Kidney (tissue), 14 donors: Measurements from ENCODE around the gene SLC15A1. TPM values are rescaled to one million over a fixed set of nuclear protein-coding genes. Genes with fewer than 3 reads are reported as not detected.

Experiments used
- DNase-seq, 5 donors: peaks; one replicate each; pipeline ENCODE4 v3.0.0-alpha.2; 2013 to 2020
- FAIRE-seq: peaks from 2 replicates; lab custom pipeline; 2012; peaks lifted over from hg19 to GRCh38; lab: Jason Lieb, UNC
- H3K27ac ChIP-seq, 2 donors: one replicate each; pipeline ENCODE4 v1.7.0; 2013; ENCODE audit warnings: low read depth in 2 of 2, low read length in 2 of 2, inconsistent platforms in 1 of 2
- H3K27me3 ChIP-seq: one replicate; pipeline ENCODE4 v1.7.1; 2013; ENCODE audit warnings: low read length, inconsistent platforms; ENCODE audit not compliant: control insufficient read depth, insufficient read depth
- H3K36me3 ChIP-seq, 3 donors: one replicate each; pipeline versions ENCODE4 v1.7.0 to v1.7.1; 2013; ENCODE audit warnings: low read length in 3 of 3, control low read depth in 1 of 3, inconsistent platforms in 1 of 3; ENCODE audit not compliant: insufficient read depth in 3 of 3, control insufficient read depth in 2 of 3
- H3K4me1 ChIP-seq, 3 donors: one replicate each; pipeline versions ENCODE4 v1.7.0 to v1.7.1; 2013; ENCODE audit warnings: low read length in 3 of 3, inconsistent platforms in 1 of 3, low read depth in 1 of 3; ENCODE audit not compliant: control insufficient read depth in 2 of 3, insufficient read depth in 2 of 3
- H3K4me3 ChIP-seq, 3 donors: one replicate each; pipeline versions ENCODE4 v1.7.0 to v1.8.1; 2013; ENCODE audit warnings: low read length in 3 of 3, control low read depth in 1 of 3, inconsistent platforms in 1 of 3
- H3K9ac ChIP-seq, 3 donors: one replicate each; pipeline versions ENCODE4 v1.7.0 to v1.7.1; 2013; ENCODE audit warnings: low read length in 3 of 3, control low read depth in 1 of 3, inconsistent platforms in 1 of 3
- H3K9me3 ChIP-seq, 3 donors: one replicate each; pipeline versions ENCODE4 v1.7.0 to v1.7.1; 2013; ENCODE audit warnings: low read length in 3 of 3, control low read depth in 1 of 3, inconsistent platforms in 1 of 3; ENCODE audit not compliant: control insufficient read depth in 2 of 3, insufficient read depth in 1 of 3
- intact Hi-C: fragments of 100-400 bp; cut with DNase I; formaldehyde crosslinking; loops from one replicate; pipeline ENCODE4 v1.11.1; 2022
- polyA plus RNA-seq: library from polyadenylated mRNA; stranded (reverse); fragments of 350-450 nt; fragmentation: Illumina TruSeq; extraction: RNeasy Lipid Tissue Mini Kit (QIAGEN cat#74804); gene quantifications from one replicate; pipeline ENCODE4 v1.2.3, GENCODE V29; 2014; ENCODE audit warnings: low read depth, low replicate concordance; ENCODE audit not compliant: insufficient read depth
- total RNA-seq: library from RNA; stranded (reverse); fragmentation: NEBNext Ultra II Directional; extraction: Animal tissue kit (Norgen Biotek cat#: 25700); gene quantifications from one replicate; pipeline ENCODE4 v1.2.1, GENCODE V29; 2021
- TF ChIP-seq, protein P1 (sequence below): IDR thresholded peaks from 3 replicates; pipeline ENCODE4 v1.5.1; 2012; ENCODE audit warnings: mild to moderate bottlenecking, moderate library complexity, borderline replicate concordance; ENCODE audit not compliant: insufficient read depth; ENCODE audit errors: extremely low read depth
- donor health status: control.
- donor health status: control.
- donor health status: control.
- donor health status: control.
- donor health status: control.
- donor health status: DM: yes; HTN: yes; CAD: no.
- donor health status: Normal renal cell carcinoma (clear cell type).

SLC15A1 gene
- total and polyA plus RNA-seq, 2 donors from 2014 or later: 5.6 to 10.2 TPM

DNA sequence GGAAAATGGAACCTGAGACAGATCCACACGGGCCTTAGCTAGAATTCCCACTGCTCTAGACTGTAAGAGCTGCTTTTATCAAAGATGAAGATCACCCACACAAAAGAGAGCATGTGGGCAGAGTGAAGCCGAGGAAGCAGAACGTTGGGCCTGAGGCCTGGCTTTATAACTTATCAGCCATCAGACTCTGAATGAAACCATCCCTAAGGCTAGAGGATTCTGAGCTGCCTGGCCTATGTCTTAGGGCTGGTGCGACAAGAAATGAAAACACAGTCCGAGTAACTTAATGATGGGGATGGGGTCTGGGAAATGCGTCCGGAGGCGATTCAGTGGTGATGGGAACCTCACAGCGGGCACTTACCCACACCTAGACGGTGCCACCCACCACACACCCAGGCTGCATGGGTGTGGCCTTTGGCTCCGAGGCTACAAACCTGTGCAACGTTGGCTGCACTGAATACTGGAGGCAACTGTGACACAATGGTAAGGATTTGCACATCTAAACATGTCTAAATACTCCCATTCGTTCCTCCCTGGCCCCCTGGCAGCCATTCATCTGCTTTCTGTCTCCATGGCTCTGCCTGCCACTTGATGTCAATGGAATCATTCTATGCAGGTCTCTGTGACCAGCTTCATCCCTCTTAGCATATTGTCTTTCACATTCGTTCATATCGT, 62.0 kb downstream of the SLC15A1 start:
- Histone ChIP-seq H3K9me3 (no peaks in the 10 kb centered on the region), H3K4me1 (no peaks in the 10 kb centered on the region), H3K36me3 (no peaks in the 10 kb centered on the region), H3K4me3 (no peak overlapping the region), H3K27ac (no peak overlapping the region), H3K27me3 (no peaks in the 10 kb centered on the region), H3K9ac (no peak overlapping the region)
- FAIRE-seq (no peak), DNase-seq (no peak)
- TF ChIP-seq, protein P1, sequence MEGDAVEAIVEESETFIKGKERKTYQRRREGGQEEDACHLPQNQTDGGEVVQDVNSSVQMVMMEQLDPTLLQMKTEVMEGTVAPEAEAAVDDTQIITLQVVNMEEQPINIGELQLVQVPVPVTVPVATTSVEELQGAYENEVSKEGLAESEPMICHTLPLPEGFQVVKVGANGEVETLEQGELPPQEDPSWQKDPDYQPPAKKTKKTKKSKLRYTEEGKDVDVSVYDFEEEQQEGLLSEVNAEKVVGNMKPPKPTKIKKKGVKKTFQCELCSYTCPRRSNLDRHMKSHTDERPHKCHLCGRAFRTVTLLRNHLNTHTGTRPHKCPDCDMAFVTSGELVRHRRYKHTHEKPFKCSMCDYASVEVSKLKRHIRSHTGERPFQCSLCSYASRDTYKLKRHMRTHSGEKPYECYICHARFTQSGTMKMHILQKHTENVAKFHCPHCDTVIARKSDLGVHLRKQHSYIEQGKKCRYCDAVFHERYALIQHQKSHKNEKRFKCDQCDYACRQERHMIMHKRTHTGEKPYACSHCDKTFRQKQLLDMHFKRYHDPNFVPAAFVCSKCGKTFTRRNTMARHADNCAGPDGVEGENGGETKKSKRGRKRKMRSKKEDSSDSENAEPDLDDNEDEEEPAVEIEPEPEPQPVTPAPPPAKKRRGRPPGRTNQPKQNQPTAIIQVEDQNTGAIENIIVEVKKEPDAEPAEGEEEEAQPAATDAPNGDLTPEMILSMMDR: no peak
- intact Hi-C loops: no loop called here

DNA sequence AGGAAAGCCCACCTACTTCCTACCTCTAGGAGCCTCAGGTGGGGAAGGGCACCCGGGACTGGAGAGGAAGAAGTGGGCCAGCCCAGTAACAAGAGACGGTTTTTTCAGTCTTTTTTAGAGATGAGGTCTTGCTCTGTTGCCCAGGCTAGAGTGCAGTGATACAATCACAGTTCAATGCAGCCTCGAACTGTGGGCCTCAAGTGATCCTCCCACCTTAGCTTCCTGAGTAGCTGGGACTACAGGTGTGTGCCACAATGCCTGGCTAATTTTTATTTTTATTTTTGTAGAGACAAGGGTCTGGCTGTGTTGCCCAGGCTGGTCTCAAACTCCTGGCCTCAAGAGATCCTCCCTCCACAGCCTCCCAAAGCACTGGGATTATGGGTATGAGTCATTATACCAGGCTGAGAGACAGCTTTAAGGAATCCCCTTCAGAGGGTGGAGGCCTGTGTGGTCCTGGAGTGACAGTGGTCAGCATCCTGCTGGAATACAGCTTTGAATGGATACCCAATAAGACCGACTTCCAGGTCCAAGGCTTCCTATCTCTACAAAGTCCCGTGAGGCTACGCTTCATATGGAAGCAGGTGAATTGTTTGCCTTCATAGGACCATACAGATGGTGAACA, 63.0 kb downstream of the SLC15A1 start:
- DNase-seq: no peak
- TF ChIP-seq, protein P1: no peak
- intact Hi-C loops: no loop called here
- H3K9me3 ChIP-seq: no peaks in the 10 kb centered on the region
- no peak for FAIRE-seq
- H3K36me3 ChIP-seq: no peaks in the 10 kb centered on the region
- H3K4me3 ChIP-seq: no peak overlapping the region
- H3K9ac ChIP-seq: no peak overlapping the region
- no peaks in the 10 kb centered on the region for H3K27me3 ChIP-seq
- no peaks in the 10 kb centered on the region for H3K4me1 ChIP-seq
- no peak overlapping the region for H3K27ac ChIP-seq

DNA sequence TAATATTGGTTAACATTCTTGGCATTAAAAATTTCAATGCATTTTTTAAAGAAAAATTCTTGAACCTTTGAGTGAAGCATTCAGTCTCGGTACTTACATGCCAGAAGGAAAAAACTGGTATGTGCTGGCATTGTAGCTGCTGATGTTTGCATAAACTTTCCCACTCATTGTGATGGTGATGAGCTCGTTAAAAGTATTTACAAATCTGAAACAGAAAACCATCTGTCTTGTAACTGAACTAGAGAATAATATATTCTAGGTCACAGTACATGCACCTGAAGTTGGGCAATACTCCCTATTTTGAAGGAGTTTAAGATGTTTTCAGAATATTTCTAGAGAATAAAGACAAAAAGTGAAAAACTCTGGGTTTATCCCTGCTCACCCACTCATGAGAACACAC, 64.1 kb downstream of the SLC15A1 start:
- no peaks in the 10 kb centered on the region for H3K4me1 ChIP-seq
- no peak overlapping the region for H3K27ac ChIP-seq
- intact Hi-C loops: no loop called here
- H3K9ac ChIP-seq: no peak overlapping the region
- DNase-seq (no peak), FAIRE-seq (no peak)
- no peak overlapping the region for H3K4me3 ChIP-seq
- H3K36me3 ChIP-seq: no peaks in the 10 kb centered on the region
- no peaks in the 10 kb centered on the region for H3K9me3 ChIP-seq
- TF ChIP-seq, protein P1: no peak
- H3K27me3 ChIP-seq: no peaks in the 10 kb centered on the region
